SU-DHL-6 (cell line): Measurements from ENCODE around the gene MGAT5.

Experiments used
- EZH2phosphoT487 ChIP-seq: fragments of 200-600 bp; sonication (generic), shearing (Covaris generic); conservative IDR thresholded peaks from 2 replicates; pipeline ENCODE4 v1.6.1; 2018; ENCODE audit warnings: mild to moderate bottlenecking, antibody characterized with exemption, low read length, moderate library complexity, mixed read lengths
- TF ChIP-seq, protein P1 (sequence below): fragments of 200-600 bp; sonication (generic); IDR thresholded peaks from one replicate; pipeline ENCODE4 v1.5.1; 2017; ENCODE audit warnings: antibody characterized with exemption, mild to moderate bottlenecking, low read length, moderate library complexity; ENCODE audit not compliant: insufficient read depth, poor library complexity, severe bottlenecking

DNA sequence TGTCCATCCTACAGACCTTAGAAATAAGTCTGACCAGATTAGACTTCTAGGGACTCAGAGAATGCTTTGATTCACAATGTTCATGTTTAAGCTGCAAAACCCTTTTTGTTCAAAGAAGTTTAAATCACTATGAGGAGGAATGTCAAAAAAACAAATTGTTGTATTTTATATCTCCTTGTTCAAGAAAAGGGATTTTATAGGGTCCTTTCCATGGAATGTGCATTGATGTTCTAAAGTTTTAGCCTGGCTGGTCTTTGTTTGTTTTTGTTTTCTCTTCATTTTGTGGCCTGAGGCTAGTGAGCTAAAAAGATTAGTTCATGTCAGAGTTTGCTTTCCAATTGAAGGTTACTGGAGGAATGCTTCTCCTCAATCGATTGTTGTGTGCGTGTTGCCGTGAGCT is 77.2 kb downstream of the MGAT5 start:
- TF ChIP-seq, protein P1, sequence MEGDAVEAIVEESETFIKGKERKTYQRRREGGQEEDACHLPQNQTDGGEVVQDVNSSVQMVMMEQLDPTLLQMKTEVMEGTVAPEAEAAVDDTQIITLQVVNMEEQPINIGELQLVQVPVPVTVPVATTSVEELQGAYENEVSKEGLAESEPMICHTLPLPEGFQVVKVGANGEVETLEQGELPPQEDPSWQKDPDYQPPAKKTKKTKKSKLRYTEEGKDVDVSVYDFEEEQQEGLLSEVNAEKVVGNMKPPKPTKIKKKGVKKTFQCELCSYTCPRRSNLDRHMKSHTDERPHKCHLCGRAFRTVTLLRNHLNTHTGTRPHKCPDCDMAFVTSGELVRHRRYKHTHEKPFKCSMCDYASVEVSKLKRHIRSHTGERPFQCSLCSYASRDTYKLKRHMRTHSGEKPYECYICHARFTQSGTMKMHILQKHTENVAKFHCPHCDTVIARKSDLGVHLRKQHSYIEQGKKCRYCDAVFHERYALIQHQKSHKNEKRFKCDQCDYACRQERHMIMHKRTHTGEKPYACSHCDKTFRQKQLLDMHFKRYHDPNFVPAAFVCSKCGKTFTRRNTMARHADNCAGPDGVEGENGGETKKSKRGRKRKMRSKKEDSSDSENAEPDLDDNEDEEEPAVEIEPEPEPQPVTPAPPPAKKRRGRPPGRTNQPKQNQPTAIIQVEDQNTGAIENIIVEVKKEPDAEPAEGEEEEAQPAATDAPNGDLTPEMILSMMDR: no peak
- no peak for TF ChIP-seq EZH2phosphoT487
